ENCODE results near the gene SETD2.

Gene SETD2

DNA sequence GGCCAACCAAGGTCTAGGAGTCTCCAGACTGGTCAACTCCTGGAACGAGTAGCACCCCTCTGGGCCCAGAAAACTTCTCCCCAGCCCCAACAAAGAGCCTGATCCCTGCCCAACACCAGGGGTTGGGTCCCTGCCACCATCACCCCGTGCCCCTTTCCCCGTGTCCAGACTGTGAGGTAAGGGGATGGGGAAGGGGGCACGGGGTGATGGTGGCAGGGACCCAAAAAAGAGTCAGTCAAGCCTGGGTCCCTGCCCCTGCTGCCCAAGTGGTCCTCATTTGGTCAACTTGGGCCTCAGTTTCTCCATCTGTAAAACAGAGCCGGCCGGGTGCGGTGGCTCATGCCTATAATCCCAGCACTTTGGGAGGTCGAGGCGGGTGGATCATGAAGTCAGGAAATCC lies 185.5 kb downstream of the SETD2 start:
- H3K27me3 ChIP-seq (ENCODE audit: insufficient read depth, low read depth) = no peaks in the 10 kb centered on the region
- no peak overlapping the region for H3K27ac ChIP-seq
- peaks cover 2% of the 10 kb centered on the region for H3K4me1 ChIP-seq (ENCODE audit: low read depth, poor library complexity, severe bottlenecking)
- H3K36me3 ChIP-seq (ENCODE audit: insufficient read depth) = no peaks in the 10 kb centered on the region
- no peak overlapping the region; the same call in 1 of the 2 replicates for H3K9ac ChIP-seq
- no peak overlapping the region for H3K4me3 ChIP-seq (IDR thresholded peaks at IDR 0.05; ENCODE audit: insufficient read depth, low read depth, low read length)
- peak overlapping the region; percentile 78 for H3K4me2 ChIP-seq
- H2AFZ ChIP-seq (ENCODE audit: low read depth) = no peak overlapping the region
- TF ChIP-seq, protein P1, sequence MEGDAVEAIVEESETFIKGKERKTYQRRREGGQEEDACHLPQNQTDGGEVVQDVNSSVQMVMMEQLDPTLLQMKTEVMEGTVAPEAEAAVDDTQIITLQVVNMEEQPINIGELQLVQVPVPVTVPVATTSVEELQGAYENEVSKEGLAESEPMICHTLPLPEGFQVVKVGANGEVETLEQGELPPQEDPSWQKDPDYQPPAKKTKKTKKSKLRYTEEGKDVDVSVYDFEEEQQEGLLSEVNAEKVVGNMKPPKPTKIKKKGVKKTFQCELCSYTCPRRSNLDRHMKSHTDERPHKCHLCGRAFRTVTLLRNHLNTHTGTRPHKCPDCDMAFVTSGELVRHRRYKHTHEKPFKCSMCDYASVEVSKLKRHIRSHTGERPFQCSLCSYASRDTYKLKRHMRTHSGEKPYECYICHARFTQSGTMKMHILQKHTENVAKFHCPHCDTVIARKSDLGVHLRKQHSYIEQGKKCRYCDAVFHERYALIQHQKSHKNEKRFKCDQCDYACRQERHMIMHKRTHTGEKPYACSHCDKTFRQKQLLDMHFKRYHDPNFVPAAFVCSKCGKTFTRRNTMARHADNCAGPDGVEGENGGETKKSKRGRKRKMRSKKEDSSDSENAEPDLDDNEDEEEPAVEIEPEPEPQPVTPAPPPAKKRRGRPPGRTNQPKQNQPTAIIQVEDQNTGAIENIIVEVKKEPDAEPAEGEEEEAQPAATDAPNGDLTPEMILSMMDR (conservative IDR thresholded peaks at IDR 0.05; ENCODE audit: low read depth, low read length) = no peak
- H3K79me2 ChIP-seq (ENCODE audit: insufficient read depth, low read depth) = peaks cover 34% of the 10 kb centered on the region
- no peaks in the 10 kb centered on the region for H4K20me1 ChIP-seq (ENCODE audit: insufficient read depth)

DNA sequence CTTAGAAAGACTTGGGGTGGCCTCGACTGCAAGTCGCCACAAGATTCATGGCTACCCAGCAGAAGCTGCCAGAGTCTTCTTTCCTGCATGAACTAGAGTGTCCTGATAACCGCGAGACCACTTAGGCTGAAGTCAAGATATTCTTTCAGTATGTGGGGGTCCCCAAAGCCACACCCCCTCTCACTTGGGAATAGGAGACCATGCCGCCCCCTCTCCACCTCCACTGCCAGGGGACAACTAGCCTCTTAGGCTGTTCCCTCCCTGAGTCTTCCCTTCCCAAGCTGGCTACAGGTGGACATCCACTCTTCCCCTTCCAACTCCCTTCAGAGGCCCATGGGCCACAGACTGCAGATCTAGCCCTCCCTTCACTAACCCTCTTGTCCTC lies 186.1 kb downstream of the SETD2 start:
- Histone ChIP-seq H3K27ac (no peak overlapping the region), H3K9ac (no peak overlapping the region), H3K79me2 (ENCODE audit: insufficient read depth, low read depth) (peaks cover 39% of the 10 kb centered on the region), H3K4me3 (IDR thresholded peaks at IDR 0.05; ENCODE audit: insufficient read depth, low read depth, low read length) (no peak overlapping the region), H2AFZ (ENCODE audit: low read depth) (no peak overlapping the region), H4K20me1 (ENCODE audit: insufficient read depth) (no peaks in the 10 kb centered on the region), H3K27me3 (ENCODE audit: insufficient read depth, low read depth) (no peaks in the 10 kb centered on the region), H3K4me1 (ENCODE audit: low read depth, poor library complexity, severe bottlenecking) (peaks cover 2% of the 10 kb centered on the region), H3K4me2 (no peak overlapping the region), H3K36me3 (ENCODE audit: insufficient read depth) (no peaks in the 10 kb centered on the region)
- TF ChIP-seq, protein P1 (conservative IDR thresholded peaks at IDR 0.05; ENCODE audit: low read depth, low read length) = no peak

DNA sequence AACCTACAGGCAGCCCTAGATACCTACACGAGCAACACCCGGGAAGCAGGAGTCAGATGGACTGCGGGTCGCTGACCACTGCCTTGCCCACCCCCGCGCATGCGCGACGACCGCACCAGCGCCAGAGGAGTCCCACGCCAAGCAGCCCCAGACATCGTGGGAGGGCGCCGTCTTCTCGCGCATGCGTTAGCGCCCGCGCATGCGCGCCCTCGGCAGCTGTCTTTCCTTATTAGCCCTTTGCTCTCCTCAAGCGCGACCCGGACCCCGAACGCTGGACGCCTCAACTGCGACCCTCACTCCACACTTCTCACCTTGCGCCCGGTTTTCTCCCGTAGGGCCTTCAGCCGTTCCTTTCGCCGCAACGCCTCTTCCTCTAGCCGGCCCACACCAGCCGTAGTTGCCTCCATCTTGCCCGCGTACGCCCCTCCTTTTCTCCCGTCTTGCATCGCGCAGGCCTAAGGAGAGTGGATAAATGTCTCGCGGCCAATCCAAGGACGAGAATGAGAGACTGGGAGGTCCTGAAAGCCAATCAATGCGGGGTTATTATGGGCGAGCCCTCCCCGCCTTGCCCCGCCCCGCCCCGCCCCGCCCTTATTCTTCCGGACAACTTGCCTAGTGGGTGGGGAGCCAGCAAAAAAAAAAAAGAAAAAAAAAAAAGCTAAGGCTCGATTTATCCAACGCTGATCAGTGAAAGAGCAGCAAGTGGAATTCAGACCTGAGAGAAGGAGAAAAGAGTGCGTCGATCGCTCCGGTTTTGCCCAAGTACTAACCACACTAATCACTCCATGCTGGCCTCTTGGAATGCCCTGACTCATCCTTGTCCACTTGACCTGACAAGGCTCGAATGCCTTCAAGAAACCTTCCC lies 187.4 kb downstream of the SETD2 start, which contains the start of gene CCDC12:
CCDC12 (minus strand) TSS at position 420 of the 865 bp plus-strand sequence; CDS start at position 407, 13 bp downstream.
- Histone ChIP-seq H2AFZ (ENCODE audit: low read depth) (peak within 1 kb of the TSS; percentile 41; the same call in 1 of the 2 replicates), H3K27me3 (ENCODE audit: insufficient read depth, low read depth) (no peaks in the 10 kb centered on the region), H3K79me2 (ENCODE audit: insufficient read depth, low read depth) (peaks cover 52% of the 10 kb centered on the region), H3K9ac (peak within 1 kb of the TSS; percentile 80), H3K4me3 (IDR thresholded peaks at IDR 0.05; ENCODE audit: insufficient read depth, low read depth, low read length) (no peak within 1 kb of the TSS), H3K4me2 (peak within 1 kb of the TSS; percentile 63), H4K20me1 (ENCODE audit: insufficient read depth) (no peaks in the 10 kb centered on the region), H3K27ac (peak within 1 kb of the TSS; percentile 68), H3K36me3 (ENCODE audit: insufficient read depth) (no peaks in the 10 kb centered on the region), H3K4me1 (ENCODE audit: low read depth, poor library complexity, severe bottlenecking) (peaks cover 7% of the 10 kb centered on the region)
- TF ChIP-seq, protein P1 (conservative IDR thresholded peaks at IDR 0.05; ENCODE audit: low read depth, low read length) = no peak

DNA sequence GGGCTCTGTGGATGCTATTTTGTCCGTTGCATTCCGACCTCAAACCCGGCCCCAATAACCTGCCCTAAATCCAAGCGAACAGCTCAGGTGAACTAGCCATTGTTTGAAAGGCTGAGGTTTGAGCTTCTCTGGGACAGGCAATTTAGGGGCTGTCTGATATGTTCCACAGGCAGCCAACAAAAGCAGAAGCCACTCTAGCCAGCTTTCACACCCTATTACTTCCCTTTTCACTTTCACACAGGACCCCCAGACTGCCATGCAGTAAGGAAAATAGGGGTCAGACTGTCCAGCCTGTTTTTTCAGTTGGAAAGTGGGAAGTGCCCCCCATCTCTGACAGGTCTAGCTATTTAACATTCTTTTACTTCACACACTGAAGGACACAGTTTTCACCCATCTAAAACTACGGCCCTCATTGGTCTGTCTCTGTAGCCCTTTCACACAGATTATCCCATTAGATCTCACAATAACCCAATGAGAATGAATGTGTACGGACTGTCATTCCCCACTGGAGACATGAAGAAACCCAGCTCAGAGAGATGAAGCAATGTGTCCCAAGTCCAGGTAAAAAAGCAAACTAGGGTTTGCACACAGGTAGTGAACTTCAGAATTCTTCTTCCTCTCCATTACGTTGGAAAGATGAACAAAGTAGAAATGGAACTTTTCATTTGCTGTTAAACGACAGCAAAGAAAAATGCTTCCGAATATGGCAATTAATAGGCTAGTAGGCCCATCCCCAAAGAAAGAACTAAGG lies 189.3 kb downstream of the SETD2 start:
- Histone ChIP-seq H2AFZ (ENCODE audit: low read depth) (no peak overlapping the region), H3K79me2 (ENCODE audit: insufficient read depth, low read depth) (peaks cover 66% of the 10 kb centered on the region), H3K9ac (no peak overlapping the region), H3K4me3 (IDR thresholded peaks at IDR 0.05; ENCODE audit: insufficient read depth, low read depth, low read length) (no peak overlapping the region), H3K27me3 (ENCODE audit: insufficient read depth, low read depth) (no peaks in the 10 kb centered on the region), H3K27ac (no peak overlapping the region), H3K4me1 (ENCODE audit: low read depth, poor library complexity, severe bottlenecking) (peaks cover 5% of the 10 kb centered on the region), H3K4me2 (peak overlapping the region; percentile 17; the same call in 1 of the 2 replicates), H4K20me1 (ENCODE audit: insufficient read depth) (no peaks in the 10 kb centered on the region; the same call in 1 of the 2 replicates), H3K36me3 (ENCODE audit: insufficient read depth) (no peaks in the 10 kb centered on the region)
- TF ChIP-seq, protein P1 (conservative IDR thresholded peaks at IDR 0.05; ENCODE audit: low read depth, low read length) = no peak
